HG03159 (cell line): Measurements from ENCODE around the gene RIMKLA.

Experiments used
- ATAC-seq: cut with Tn5 transposase; IDR thresholded peaks from one replicate; pipeline ENCODE4 v1.9.1; 2021; ENCODE audit warnings: mild to moderate bottlenecking, moderate library complexity; ENCODE audit not compliant: unreplicated experiment

RIMKLA gene

GRCh38 chr1:42370876-42371549 is 9.6 kb upstream of the RIMKLA start:
- ATAC-seq: no peak

GRCh38 chr1:42372796-42373195 is 7.8 kb upstream of the RIMKLA start:
- no peak for ATAC-seq

DNA sequence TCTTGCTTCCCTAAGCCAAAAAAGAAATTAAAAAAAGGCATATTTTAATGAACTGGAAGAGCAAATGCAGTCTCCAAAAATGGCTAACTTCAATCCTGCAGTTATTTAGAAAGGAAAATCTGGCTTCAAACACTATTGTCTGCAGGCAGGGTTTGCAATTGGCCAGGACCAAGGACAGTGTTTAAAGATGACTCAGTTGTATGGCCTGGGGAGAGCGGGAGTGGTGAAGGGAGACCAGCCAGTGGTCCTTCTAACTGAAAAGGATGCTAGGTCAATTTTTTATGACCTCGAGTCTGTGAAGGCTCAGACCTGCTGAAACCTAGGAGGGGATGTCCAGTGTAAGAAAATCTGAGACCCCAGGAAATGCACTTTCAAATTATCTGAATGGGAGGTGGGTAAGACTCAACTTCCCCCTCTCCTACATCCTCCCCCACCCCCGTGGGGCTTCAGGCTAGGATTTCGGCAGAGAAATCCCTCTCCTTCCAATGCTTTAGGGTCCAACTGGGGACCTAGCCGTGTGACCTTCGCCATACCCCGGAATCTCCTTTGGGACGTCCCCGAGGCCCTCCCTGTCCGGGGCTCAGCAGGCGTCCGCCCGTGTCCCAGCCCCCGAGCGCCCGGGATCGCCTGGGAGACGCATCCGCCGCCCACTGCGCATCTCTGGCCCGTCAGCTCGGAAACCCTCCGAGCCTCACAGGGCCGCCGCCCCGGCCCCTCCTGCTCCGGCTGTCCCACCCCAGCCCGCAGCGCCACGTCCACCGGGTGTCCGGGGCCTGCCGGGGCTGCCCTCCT is 602 bp upstream of the RIMKLA start:
- no peak for ATAC-seq

DNA sequence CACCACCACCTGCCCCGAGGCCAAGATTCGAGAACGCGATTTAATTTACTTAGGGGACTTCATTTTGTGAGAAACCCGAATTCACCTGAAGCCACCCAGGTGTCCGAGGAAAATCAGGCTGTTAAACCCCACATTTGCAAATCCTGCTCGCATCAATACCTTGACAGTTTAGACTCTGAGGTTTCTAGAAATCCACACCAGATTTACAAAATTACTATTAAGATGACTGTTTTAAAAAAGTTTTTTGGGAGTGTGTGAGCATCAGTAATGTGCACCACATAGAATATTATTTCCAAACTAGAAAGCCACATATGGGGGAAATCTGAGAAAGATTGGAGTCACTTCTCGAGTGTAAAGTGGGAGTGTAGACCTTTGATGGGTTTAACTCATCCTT is 685 bp downstream of the RIMKLA start:
- ATAC-seq: no peak

- ATAC-seq: no peak
Measured at GRCh38 chr1:42385283-42385682, 4.7 kb downstream of the RIMKLA start.

DNA sequence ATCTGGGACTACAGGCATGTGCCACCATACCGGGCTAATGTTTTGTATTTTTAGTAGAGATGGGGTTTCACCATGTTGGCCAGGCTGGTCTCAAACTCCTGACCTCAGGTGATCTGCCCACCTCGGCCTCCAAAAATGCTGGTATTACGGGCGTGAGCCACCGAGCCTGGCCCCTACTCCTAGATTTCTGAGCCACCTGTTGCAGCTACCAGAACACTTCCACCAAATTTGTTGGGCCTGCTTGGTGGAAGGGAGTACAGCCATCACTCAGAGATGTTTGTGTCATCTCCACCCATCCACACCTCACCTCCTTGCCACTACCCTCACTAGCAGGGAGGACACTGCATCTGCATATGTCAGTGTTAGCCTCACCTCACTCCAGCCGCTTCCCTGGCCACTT is 5.5 kb downstream of the RIMKLA start:
- ATAC-seq: no peak

GRCh38 chr1:42392255-42392654 is 11.7 kb downstream of the RIMKLA start:
- ATAC-seq: no peak

GRCh38 chr1:42392967-42393848 is 12.6 kb downstream of the RIMKLA start:
- ATAC-seq: no peak

GRCh38 chr1:42399315-42400100 is 18.9 kb downstream of the RIMKLA start:
- no peak for ATAC-seq

GRCh38 chr1:42403880-42404400 is 23.3 kb downstream of the RIMKLA start:
- ATAC-seq: no peak

DNA sequence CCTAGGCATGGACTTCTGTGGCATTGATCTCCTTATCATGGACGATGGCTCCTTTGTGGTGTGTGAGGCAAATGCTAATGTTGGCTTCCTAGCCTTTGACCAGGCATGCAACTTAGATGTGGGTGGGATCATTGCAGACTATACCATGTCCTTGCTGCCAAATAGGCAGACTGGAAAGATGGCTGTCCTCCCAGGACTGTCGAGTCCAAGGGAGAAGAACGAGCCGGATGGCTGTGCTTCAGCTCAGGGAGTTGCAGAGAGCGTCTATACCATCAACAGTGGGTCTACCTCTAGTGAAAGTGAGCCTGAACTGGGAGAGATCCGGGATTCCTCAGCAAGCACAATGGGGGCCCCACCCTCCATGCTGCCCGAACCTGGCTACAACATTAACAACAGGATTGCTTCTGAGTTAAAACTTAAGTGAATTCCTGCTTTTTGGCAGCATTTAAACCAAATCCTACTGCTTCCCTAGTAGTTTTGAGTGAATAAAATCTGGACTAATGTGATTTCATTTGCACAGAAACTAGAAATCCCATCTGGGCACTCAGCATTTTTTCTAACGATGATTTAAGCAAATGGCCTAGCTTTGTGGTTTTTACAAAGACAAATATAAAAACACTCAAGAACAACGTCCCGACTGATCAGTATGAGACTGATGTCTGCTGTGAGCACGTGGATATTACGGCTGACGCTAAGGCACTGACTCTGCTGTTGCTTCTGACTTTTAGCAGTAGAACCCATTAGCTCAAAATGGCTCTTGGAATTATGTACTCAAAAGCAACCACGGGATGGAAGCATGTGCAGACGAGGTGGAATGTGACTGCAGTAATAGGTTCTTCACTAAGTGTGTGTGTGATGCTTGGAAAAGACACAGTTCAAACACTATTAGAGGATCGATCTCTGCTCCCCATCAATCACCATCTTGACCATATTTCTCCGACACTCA is 34.2 kb downstream of the RIMKLA start:
- ATAC-seq: no peak

DNA sequence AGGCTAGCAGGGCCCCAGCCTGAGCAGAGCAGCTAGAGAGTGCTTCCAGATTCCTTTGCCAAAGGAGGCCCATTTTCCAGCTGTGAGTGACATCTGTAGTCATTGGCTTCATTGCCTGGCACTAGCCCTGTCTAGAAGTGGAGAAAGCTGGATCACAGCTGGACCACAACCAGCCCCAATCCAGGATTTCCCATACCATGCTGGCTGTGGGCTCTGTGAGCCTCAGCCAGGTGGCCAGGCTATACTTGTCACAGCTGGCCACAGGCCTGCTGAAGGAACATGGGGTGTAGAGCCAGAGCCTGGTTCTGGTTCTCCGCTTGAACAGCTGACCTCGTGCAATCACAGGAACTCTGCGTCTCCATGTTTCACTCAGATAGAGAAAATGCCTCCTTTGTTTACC is 36.6 kb downstream of the RIMKLA start:
- ATAC-seq: no peak

DNA sequence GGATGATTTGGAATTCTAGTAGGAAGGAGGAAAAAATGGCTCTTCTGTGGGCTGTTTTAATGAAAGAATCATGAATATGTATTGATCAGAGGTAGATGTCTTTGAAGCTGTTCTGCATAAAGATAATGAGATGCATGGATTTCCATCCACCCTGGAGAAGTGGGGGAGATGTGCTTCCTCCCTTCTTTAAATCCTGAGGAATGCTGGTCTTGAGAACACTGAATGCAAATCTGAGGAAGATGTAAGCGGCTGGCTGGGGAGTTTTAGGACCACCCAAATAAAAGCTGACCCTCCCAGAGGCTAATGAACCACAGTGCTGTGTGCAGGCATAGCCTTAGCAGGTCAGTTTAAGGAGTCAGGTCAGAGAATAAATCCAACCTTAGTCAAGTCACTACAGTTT is 37.9 kb downstream of the RIMKLA start:
- ATAC-seq: no peak

- ATAC-seq: no peak
Measured at GRCh38 chr1:42419126-42419821, 38.7 kb downstream of the RIMKLA start.

- no peak for ATAC-seq
Measured at GRCh38 chr1:42420121-42420520, 39.5 kb downstream of the RIMKLA start.

DNA sequence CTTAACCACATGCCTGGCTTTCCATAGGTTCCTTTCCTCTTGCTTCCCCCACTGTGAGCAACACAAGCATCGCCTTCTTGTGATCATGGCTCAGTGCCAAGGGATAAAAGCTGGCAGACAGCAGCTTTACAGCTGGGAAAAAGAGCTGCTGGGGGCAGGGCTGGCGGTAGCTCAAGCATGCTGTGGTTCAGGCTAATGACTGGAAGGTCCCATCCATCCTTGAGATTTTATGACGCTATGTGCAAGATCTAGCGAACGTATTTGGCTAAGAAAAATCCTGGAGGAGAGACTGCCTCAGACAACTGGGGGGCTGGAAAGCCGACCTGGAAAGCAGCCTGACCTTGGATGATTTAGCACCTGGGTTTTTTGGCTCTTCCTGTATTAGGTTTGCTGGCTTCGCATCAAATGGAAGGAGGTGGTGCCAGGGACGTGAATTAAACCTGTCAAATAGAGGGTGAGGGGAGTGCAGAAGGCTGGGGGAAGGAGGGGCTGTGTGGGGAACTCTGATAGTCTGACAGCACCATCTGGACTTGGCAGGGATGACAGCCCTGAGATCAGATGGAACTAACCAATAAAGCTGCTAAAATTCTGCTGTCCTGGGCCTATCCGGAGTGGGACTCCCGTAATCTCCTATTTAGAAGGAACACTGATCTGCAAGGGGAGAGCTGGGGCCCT is 40.5 kb downstream of the RIMKLA start:
- no peak for ATAC-seq

DNA sequence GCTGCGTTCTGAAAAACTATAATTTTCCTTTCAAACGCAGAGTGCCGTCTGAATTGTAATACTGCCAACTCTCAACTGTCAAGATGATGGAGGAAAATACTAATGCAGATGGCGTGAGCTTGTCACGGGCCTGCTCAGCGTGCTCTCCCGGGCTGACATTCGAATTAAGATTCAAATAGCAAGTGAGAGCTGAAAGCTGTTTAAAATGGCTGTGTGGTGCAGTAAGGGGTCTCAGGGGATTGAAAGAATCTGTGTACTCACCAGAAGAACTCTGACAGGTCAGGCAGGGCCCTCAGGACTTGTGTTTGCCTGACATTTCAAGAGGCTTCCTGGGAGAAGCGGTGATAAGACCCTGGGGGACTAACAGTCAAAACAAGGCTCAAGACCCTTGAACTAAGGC is 42.1 kb downstream of the RIMKLA start:
- no peak for ATAC-seq

GRCh38 chr1:42423681-42424080 is 43.1 kb downstream of the RIMKLA start:
- ATAC-seq: no peak
